Activated naive CD4-positive, alpha-beta T cell treated with anti-CD3 and anti-CD28 coated beads, Interleukin-2, amount 50 U/mL, for 16 hours (primary cell): ENCODE results near the gene DNAAF5.
"Not testable (repeated sequence)": the region's sequence is repeated elsewhere in the genome, so short reads cannot be mapped to it uniquely, and the experiment has no call there.

ENCODE experiments used
- DNase-seq: peaks from one replicate; pipeline ENCODE4 v3.0.0-alpha.2; 2020

The DNAAF5 gene

GRCh38 chr7:784971-785370, 58.5 kb downstream of the DNAAF5 start:
- no peak for DNase-seq

GRCh38 chr7:785416-785815, 58.9 kb downstream of the DNAAF5 start:
- DNase-seq = no peak

GRCh38 chr7:786472-787255, 60.2 kb downstream of the DNAAF5 start:
- peak; percentile 75 for DNase-seq

GRCh38 chr7:787332-788240, 61.1 kb downstream of the DNAAF5 start:
- no peak for DNase-seq

- no peak for DNase-seq
Measured at GRCh38 chr7:791519-791918, 65.0 kb downstream of the DNAAF5 start.

GRCh38 chr7:794207-794606, 67.7 kb downstream of the DNAAF5 start:
- no peak for DNase-seq

GRCh38 chr7:794671-795329, 68.3 kb downstream of the DNAAF5 start:
- no peak for DNase-seq

- not testable (repeated sequence) for DNase-seq
Measured at GRCh38 chr7:796434-797169, 70.1 kb downstream of the DNAAF5 start.

GRCh38 chr7:798921-799470, 72.5 kb downstream of the DNAAF5 start:
- no peak for DNase-seq

- no peak for DNase-seq
Measured at GRCh38 chr7:800692-801091, 74.2 kb downstream of the DNAAF5 start.

GRCh38 chr7:801351-801750, 74.9 kb downstream of the DNAAF5 start:
- not testable (repeated sequence) for DNase-seq

GRCh38 chr7:801940-802381, 75.5 kb downstream of the DNAAF5 start:
- DNase-seq = no peak

- no peak for DNase-seq
Measured at GRCh38 chr7:802500-803242, 76.2 kb downstream of the DNAAF5 start.

GRCh38 chr7:803243-803635, 76.7 kb downstream of the DNAAF5 start:
- no peak for DNase-seq

GRCh38 chr7:803796-804195, 77.3 kb downstream of the DNAAF5 start:
- not testable (repeated sequence) for DNase-seq

- no peak for DNase-seq
Measured at GRCh38 chr7:805261-805660, 78.8 kb downstream of the DNAAF5 start.

GRCh38 chr7:815284-816216, 89.1 kb downstream of the DNAAF5 start:
- peak; percentile 22 for DNase-seq

- DNase-seq = peak; percentile 98
Measured at GRCh38 chr7:816300-816750, 89.8 kb downstream of the DNAAF5 start.

- DNase-seq = peak; percentile 37
Measured at GRCh38 chr7:816751-817671, 90.5 kb downstream of the DNAAF5 start.
